HG02885 (cell line): ENCODE results near the gene PDCD6IP.

Experiments
- ATAC-seq: cut with Tn5 transposase; IDR thresholded peaks from one replicate; pipeline ENCODE4 v1.9.1; 2021; ENCODE audit warnings: mild to moderate bottlenecking; ENCODE audit not compliant: unreplicated experiment, poor library complexity

PDCD6IP gene

GRCh38 chr3:33915796-33916546, 117.5 kb downstream of the PDCD6IP start:
- ATAC-seq: peak; percentile 60

- no peak for ATAC-seq
Observed at GRCh38 chr3:33918126-33918756, 119.8 kb downstream of the PDCD6IP start.
